Neutrophil (primary cell): Measurements from ENCODE around the gene SCG3.

ENCODE experiments used
- H3K27ac ChIP-seq: fragments of 200-600 bp; sonication (generic); 2 replicates; pipeline ENCODE4 v1.5.1; 2016; ENCODE audit warnings: mild to moderate bottlenecking, moderate library complexity
- H3K27me3 ChIP-seq: fragments of 200-600 bp; sonication (generic); 2 replicates; pipeline ENCODE4 v1.6.0; 2016; ENCODE audit warnings: mild to moderate bottlenecking
- H3K36me3 ChIP-seq: fragments of 200-600 bp; sonication (generic); 2 replicates; pipeline ENCODE4 v1.5.1; 2017
- H3K4me1 ChIP-seq, 2 experiments: fragments of 200-600 bp in 1 of 2; sonication (generic) in 1 of 2; 1 replicate in 1 of 2; 2 replicates in 1 of 2; pipeline versions ENCODE4 v1.5.1 to v1.6.1; 2013 to 2016; ENCODE audit warnings: low read depth in 1 of 2, low read length in 1 of 2, mild to moderate bottlenecking in 1 of 2, moderate library complexity in 1 of 2; ENCODE audit not compliant: control insufficient read depth in 1 of 2, insufficient read depth in 1 of 2
- H3K4me3 ChIP-seq, 2 experiments: fragments of 200-600 bp in 1 of 2; sonication (generic) in 1 of 2; 1 replicate in 1 of 2; 2 replicates in 1 of 2; pipeline ENCODE4 v1.5.1; 2013 to 2016; ENCODE audit warnings: low read depth in 1 of 2, low read length in 1 of 2, mild to moderate bottlenecking in 1 of 2, moderate library complexity in 1 of 2
- H3K9me3 ChIP-seq: fragments of 200-600 bp; sonication (generic); 2 replicates; pipeline ENCODE4 v1.5.1; 2016
- CTCF ChIP-seq: fragments of 200-600 bp; sonication (generic); IDR thresholded peaks from 2 replicates; pipeline ENCODE4 v1.5.1; 2016; ENCODE audit warnings: antibody characterized with exemption

SCG3 gene

GRCh38 chr15:51706926-51707608, 25.8 kb downstream of the SCG3 start:
- no peak overlapping the region for H3K27ac ChIP-seq
- H3K9me3 ChIP-seq = no peaks in the 10 kb centered on the region
- no peaks in the 10 kb centered on the region for H3K4me1 ChIP-seq
- H3K27me3 ChIP-seq = peaks cover 8% of the 10 kb centered on the region
- H3K4me3 ChIP-seq = no peak overlapping the region
- no peak for TF ChIP-seq CTCF
- no peaks in the 10 kb centered on the region for H3K36me3 ChIP-seq

- Histone ChIP-seq H3K4me1 (no peaks in the 10 kb centered on the region), H3K9me3 (no peaks in the 10 kb centered on the region), H3K27ac (no peak overlapping the region), H3K36me3 (no peaks in the 10 kb centered on the region), H3K4me3 (no peak overlapping the region), H3K27me3 (peaks cover 6% of the 10 kb centered on the region)
- no peak for TF ChIP-seq CTCF
Measured at GRCh38 chr15:51708013-51708412, 26.7 kb downstream of the SCG3 start.

- Histone ChIP-seq H3K4me3 (no peak overlapping the region), H3K4me1 (no peaks in the 10 kb centered on the region), H3K27ac (no peak overlapping the region), H3K36me3 (no peaks in the 10 kb centered on the region), H3K9me3 (no peaks in the 10 kb centered on the region), H3K27me3 (no peaks in the 10 kb centered on the region)
- no peak for TF ChIP-seq CTCF
Measured at GRCh38 chr15:51709031-51709430, 27.7 kb downstream of the SCG3 start.

- TF ChIP-seq CTCF = no peak
- no peaks in the 10 kb centered on the region for H3K9me3 ChIP-seq
- H3K4me3 ChIP-seq = no peak overlapping the region
- no peak overlapping the region for H3K27ac ChIP-seq
- no peaks in the 10 kb centered on the region for H3K36me3 ChIP-seq
- no peaks in the 10 kb centered on the region for H3K27me3 ChIP-seq
- H3K4me1 ChIP-seq = no peaks in the 10 kb centered on the region
Measured at GRCh38 chr15:51714162-51714561, 32.9 kb downstream of the SCG3 start.

- no peak overlapping the region for H3K27ac ChIP-seq
- TF ChIP-seq CTCF = no peak
- no peaks in the 10 kb centered on the region for H3K9me3 ChIP-seq
- no peaks in the 10 kb centered on the region for H3K4me1 ChIP-seq
- H3K36me3 ChIP-seq = no peaks in the 10 kb centered on the region
- H3K27me3 ChIP-seq = no peaks in the 10 kb centered on the region
- no peak overlapping the region for H3K4me3 ChIP-seq
Measured at GRCh38 chr15:51714911-51715310, 33.6 kb downstream of the SCG3 start.

- H3K27me3 ChIP-seq = no peaks in the 10 kb centered on the region
- H3K36me3 ChIP-seq = peaks cover under 1% of the 10 kb centered on the region
- H3K4me1 ChIP-seq = no peaks in the 10 kb centered on the region
- no peak overlapping the region for H3K4me3 ChIP-seq
- no peak overlapping the region for H3K27ac ChIP-seq
- TF ChIP-seq CTCF = no peak
- H3K9me3 ChIP-seq = no peaks in the 10 kb centered on the region
Measured at GRCh38 chr15:51718219-51718618, 36.9 kb downstream of the SCG3 start.
